Transverse colon (tissue), 4 donors: ENCODE results near the gene PRDM5. TPM values are rescaled to one million over a fixed set of nuclear protein-coding genes. Genes with fewer than 3 reads are reported as not detected.

ENCODE experiments used
- DNase-seq: peaks from one replicate; pipeline ENCODE4 v3.0.0-alpha.2; 2019
- H3K27ac ChIP-seq, 4 donors: fragments of 200-600 bp; sonication (generic); 2 replicates each; pipeline ENCODE4 v1.5.1; 2016 to 2018; ENCODE audit warnings: inconsistent platforms in 4 of 4
- H3K27me3 ChIP-seq: fragments of 200-600 bp; sonication (generic); 2 replicates; pipeline ENCODE4 v1.5.1; 2017; ENCODE audit warnings: inconsistent platforms
- H3K36me3 ChIP-seq, 4 donors: fragments of 200-600 bp; sonication (generic); 2 replicates each; pipeline ENCODE4 v1.5.1; 2017 to 2019; ENCODE audit warnings: inconsistent platforms in 4 of 4
- H3K4me1 ChIP-seq, 4 donors: fragments of 200-600 bp; sonication (generic); 2 replicates each; pipeline ENCODE4 v1.5.1; 2017 to 2020; ENCODE audit warnings: inconsistent platforms in 4 of 4
- H3K4me3 ChIP-seq, 4 donors: fragments of 200-600 bp; sonication (generic); 1 replicate in 1 of 4; 2 replicates in 3 of 4; pipeline versions ENCODE4 v1.5.1 to v1.6.1; 2017 to 2019; ENCODE audit warnings: inconsistent platforms in 4 of 4
- H3K9me3 ChIP-seq, 2 donors: fragments of 200-600 bp; sonication (generic); 2 replicates each; pipeline ENCODE4 v1.5.1; 2017 to 2019; ENCODE audit warnings: inconsistent platforms in 2 of 2
- EP300 ChIP-seq: sonication (generic); formaldehyde crosslinking; IDR thresholded peaks from one replicate; pipeline ENCODE4 v1.6.1; 2017; ENCODE audit warnings: antibody characterized with exemption, low read depth
- POLR2A ChIP-seq: fragments of 450-650 bp; IDR thresholded peaks from one replicate; pipeline ENCODE4 v1.6.1; 2016; ENCODE audit warnings: antibody characterized with exemption, mild to moderate bottlenecking, moderate library complexity
- POLR2AphosphoS5 ChIP-seq, 3 donors: sonication (generic); formaldehyde crosslinking; IDR thresholded peaks; one replicate each; pipeline ENCODE4 v1.6.1; 2016; ENCODE audit warnings: antibody characterized with exemption in 3 of 3
- WGBS, 2 donors: methylation state at CpG; one replicate each; pipeline ENCODE4 v1.1.5; 2018; ENCODE audit warnings: low coverage in 1 of 2; 5-methylcytosine and 5-hydroxymethylcytosine counted together
- in situ Hi-C, 4 donors: fragments of 200-750 bp; cut with MboI; loops; one replicate each; pipeline versions ENCODE4 v1.15.0 to v1.15.1; 2017; ENCODE audit warnings: low sequenced_read_pairs in 3 of 4, low pct_ligation_motif_present in 1 of 4, low pct_unique_long_range_greater_than_20kb in 1 of 4
- intact Hi-C: fragments of 100-400 bp; cut with DNase I; formaldehyde crosslinking; loops from one replicate; pipeline ENCODE4 v1.15.1; 2023; ENCODE audit warnings: low total_unique reads
- total RNA-seq, 4 donors: library from RNA; depleted of rRNA; stranded (reverse); fragments of >200 nt; gene quantifications; one replicate each; pipeline ENCODE4 v1.1.0, GENCODE V29; 2016
- TF ChIP-seq, protein P1 (sequence below), 5 experiments: fragments of 200-600 bp in 3 of 5; fragments of 450-650 bp in 2 of 5; sonication (generic) in 3 of 5; IDR thresholded peaks; 1 replicate in 2 of 5; 2 replicates in 3 of 5; pipeline ENCODE4 v1.5.1; 2016 to 2017; ENCODE audit warnings: antibody characterized with exemption in 5 of 5, inconsistent platforms in 3 of 5, mild to moderate bottlenecking in 2 of 5, moderate library complexity in 1 of 5

Gene PRDM5
- total RNA-seq, 4 donors from 2014 or later, result 3.8 to 7.9 (median 6.9) TPM

DNA sequence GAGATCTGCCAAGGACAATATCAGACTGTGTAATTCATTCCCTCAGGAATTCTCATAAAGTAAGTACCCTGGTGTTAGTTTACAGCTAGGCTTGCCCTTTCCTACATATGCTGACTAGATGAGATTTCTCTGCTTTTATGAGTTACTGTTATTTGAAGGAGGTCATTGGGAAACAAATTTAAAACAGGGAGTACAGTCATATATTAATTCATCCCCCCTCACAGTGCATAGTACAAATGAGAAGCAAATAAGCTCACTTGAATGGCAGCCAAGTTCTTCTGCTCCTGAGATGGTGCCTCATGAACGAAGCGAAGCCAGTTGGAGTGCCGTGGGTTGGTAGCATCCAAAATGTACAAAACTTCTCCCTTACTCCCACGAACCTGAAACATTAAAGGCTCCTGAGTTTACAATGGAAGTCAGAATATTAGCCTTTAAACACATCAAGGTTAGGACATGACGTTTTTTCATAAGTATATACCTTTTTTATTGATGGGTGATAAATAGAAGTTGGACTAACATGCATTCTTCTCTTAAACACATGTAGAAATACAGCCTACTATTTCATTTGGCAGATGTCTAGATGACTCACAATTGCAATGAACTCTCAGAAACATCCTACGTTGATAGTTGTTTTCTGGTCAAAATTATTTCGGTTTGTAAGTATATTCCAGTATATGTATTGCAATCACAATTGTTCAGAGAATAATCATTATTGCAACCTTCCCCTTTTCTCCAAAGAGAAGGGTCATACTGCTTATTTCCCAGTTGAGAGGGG, 69.2 kb downstream of the PRDM5 start:
- DNase-seq, result no peak
- Histone ChIP-seq H3K36me3 (no peaks in the 10 kb centered on the region), H3K9me3 (no peaks in the 10 kb centered on the region), H3K4me3 (no peak overlapping the region), H3K27ac (no peak overlapping the region), H3K4me1 (no peaks in the 10 kb centered on the region), H3K27me3 (no peaks in the 10 kb centered on the region)
- no peak for TF ChIP-seq POLR2AphosphoS5 (IDR thresholded peaks at IDR 0.05)
- TF ChIP-seq EP300, result no peak
- WGBS, 2 donors, result 67 to 81% methylated on average over 3 to 7 of the region's 7 CpGs
- in situ Hi-C loops, result no loop called here
- intact Hi-C loops, result no loop called here

DNA sequence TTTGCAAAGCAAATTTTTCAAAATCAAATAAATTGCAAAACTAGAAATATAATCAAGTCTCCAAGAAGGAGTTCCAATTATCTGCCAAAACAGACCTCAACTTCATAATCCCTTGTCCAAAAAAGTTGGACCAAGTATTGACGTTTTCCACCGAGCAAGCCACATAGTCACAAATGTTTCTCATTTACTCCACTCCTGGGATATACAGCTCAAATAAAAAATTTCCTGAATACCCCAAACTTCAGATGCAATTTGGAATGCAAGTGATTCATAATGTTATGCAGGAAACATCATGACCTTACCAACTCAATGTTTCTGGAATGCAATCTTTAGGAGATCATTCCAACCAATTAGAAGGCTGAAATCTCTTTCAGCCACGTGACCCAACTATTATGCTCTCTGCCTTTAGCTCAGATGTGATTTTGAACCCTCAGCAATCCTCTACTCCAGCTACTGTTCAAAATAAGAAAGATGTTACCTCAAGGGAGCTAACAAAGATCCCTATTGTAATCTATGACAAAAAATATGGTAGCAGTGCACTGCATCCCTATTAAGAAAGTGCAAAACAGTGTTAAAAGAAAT, 72.4 kb downstream of the PRDM5 start:
- no peak for DNase-seq
- Histone ChIP-seq H3K27me3 (no peaks in the 10 kb centered on the region), H3K9me3 (no peaks in the 10 kb centered on the region), H3K4me1 (no peaks in the 10 kb centered on the region), H3K4me3 (no peak overlapping the region), H3K27ac (no peak overlapping the region), H3K36me3 (no peaks in the 10 kb centered on the region)
- in situ Hi-C loops (no loop called here), intact Hi-C loops (no loop called here)
- TF ChIP-seq POLR2A (no peak), EP300 (no peak), POLR2AphosphoS5 (IDR thresholded peaks at IDR 0.05) (no peak)
- TF ChIP-seq, protein P1, sequence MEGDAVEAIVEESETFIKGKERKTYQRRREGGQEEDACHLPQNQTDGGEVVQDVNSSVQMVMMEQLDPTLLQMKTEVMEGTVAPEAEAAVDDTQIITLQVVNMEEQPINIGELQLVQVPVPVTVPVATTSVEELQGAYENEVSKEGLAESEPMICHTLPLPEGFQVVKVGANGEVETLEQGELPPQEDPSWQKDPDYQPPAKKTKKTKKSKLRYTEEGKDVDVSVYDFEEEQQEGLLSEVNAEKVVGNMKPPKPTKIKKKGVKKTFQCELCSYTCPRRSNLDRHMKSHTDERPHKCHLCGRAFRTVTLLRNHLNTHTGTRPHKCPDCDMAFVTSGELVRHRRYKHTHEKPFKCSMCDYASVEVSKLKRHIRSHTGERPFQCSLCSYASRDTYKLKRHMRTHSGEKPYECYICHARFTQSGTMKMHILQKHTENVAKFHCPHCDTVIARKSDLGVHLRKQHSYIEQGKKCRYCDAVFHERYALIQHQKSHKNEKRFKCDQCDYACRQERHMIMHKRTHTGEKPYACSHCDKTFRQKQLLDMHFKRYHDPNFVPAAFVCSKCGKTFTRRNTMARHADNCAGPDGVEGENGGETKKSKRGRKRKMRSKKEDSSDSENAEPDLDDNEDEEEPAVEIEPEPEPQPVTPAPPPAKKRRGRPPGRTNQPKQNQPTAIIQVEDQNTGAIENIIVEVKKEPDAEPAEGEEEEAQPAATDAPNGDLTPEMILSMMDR (IDR thresholded peaks at IDR 0.05), result no peak
- WGBS, 2 donors, result 81 to 86% methylated on average over 3 of the region's 3 CpGs

DNA sequence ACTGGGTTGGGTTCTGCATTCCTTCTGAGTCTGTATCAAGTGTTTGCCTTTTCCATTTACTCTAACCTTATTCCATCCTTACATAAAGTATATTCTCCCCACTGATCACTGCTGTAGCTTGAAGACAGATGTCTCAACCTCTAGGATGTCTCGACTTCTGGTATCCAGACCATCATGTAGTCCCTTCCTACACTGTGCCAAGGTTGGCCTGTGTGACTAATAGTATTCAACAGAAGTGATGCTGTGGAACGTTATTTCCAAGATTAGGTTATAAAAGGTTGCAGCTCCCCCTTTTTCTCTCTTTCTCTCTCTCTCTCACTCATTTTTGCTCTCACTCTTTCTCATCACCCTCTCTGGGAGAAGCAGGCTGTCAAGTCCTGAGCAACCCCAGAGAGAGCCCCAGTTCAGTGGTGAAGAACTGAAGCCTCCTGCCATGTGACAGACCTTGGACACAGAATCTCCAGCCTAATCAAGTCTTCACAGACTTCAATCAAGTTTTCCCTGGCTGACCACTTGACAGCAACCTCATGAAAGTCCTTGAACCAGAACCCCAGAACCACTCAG, 75.4 kb downstream of the PRDM5 start:
- Histone ChIP-seq H3K4me3 (no peak overlapping the region), H3K27me3 (no peaks in the 10 kb centered on the region), H3K27ac (no peak overlapping the region), H3K9me3 (no peaks in the 10 kb centered on the region), H3K4me1 (peaks cover 0 to 8% (median 0%) of the 10 kb centered on the region in 4 donors), H3K36me3 (no peaks in the 10 kb centered on the region)
- in situ Hi-C loops, result no loop called here
- intact Hi-C loops, result no loop called here
- no peak for DNase-seq
- whole genome bisulfite sequencing, 2 donors, result 82 to 86% methylated on average over 2 of the region's 2 CpGs
- TF ChIP-seq POLR2AphosphoS5 (IDR thresholded peaks at IDR 0.05) (no peak), EP300 (no peak), POLR2A (no peak)
- TF ChIP-seq, protein P1 (IDR thresholded peaks at IDR 0.05), result no peak

DNA sequence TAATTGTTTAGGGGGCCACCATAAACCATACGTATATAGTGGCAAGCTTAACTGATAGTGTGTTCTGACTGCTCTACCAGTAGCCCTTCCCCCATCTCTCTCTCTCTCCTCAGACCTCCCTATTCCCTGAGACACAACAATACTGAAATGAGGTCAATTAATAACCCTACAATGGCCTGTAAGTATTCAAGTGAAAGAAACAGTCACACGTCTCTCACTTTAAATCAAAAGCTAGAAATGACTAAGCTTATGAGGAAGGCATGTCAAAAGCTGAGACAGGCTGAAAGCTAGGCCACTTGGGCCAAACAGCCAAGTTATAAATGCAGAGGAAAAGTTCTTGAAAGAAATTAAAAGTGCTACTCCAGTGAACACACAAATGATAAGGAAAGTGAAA, 78.0 kb downstream of the PRDM5 start:
- no peak for DNase-seq
- TF ChIP-seq POLR2AphosphoS5 (IDR thresholded peaks at IDR 0.05), result no peak
- Histone ChIP-seq H3K4me1 (peaks cover 0 to 15% (median 0%) of the 10 kb centered on the region in 4 donors), H3K9me3 (no peaks in the 10 kb centered on the region), H3K27ac (no peak overlapping the region), H3K27me3 (no peaks in the 10 kb centered on the region), H3K4me3 (no peak overlapping the region), H3K36me3 (no peaks in the 10 kb centered on the region)
- in situ Hi-C loops (no loop called here), intact Hi-C loops (no loop called here)
- WGBS, 2 donors, result 44 to 50% methylated on average over 2 of the region's 2 CpGs

DNA sequence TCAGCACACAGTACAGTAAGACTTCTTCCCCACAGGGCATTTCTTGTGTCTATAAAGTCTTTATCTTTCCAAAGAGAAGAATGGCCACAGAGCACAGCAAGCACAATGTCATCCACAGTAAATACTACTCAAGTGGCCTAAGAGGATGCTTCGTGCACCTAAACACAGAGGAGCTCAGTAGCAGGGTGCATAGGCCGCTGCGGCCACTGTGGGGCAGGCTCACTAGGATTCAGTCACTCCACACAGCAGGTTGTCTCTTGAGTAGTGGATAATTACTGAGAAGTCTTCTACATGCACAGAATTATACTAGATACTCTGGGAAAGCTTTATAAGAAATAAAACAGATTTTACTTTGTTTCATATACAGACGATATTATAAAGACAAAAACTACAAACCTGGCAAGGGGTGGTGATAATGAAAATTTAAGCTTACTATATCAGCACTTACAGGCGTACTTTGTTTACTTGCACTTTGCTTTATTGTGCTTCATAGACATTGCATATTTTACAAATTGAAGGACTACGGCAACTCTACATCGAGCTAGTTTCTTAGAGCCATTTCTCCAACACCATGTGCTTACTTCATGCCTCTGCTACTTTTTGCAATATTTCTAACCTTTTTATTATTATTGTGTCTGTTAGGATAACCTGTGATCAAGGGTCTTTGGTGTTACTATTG, 78.5 kb downstream of the PRDM5 start:
- Histone ChIP-seq H3K27ac (no peak overlapping the region), H3K27me3 (no peaks in the 10 kb centered on the region), H3K36me3 (no peaks in the 10 kb centered on the region), H3K9me3 (no peaks in the 10 kb centered on the region), H3K4me1 (peaks cover 0 to 15% (median 0%) of the 10 kb centered on the region in 4 donors), H3K4me3 (no peak overlapping the region)
- peak; percentile 58 for DNase-seq
- intact Hi-C loops, result no loop called here
- WGBS, 2 donors, result 58 to 67% methylated on average over 4 to 7 of the region's 7 CpGs
- TF ChIP-seq, protein P1 (IDR thresholded peaks at IDR 0.05), result peak; percentile 47 to 62 (median 53)
- TF ChIP-seq EP300, result no peak
- in situ Hi-C loops, result no loop called here
